AG09309 (cell line): Measurements from ENCODE around the gene XPNPEP1.

ENCODE experiments used
- DNase-seq: peaks from one replicate; pipeline ENCODE4 v3.0.0-alpha.2; 2010; ENCODE audit warnings: low read depth
- H3K4me3 ChIP-seq: 2 replicates; pipeline ENCODE4 v1.5.1; 2011; ENCODE audit warnings: mild to moderate bottlenecking, low read depth, low read length, moderate library complexity; ENCODE audit not compliant: control insufficient read depth
- TF ChIP-seq, protein P1 (sequence below): IDR thresholded peaks from 2 replicates; pipeline ENCODE4 v1.5.1; 2011; ENCODE audit warnings: mild to moderate bottlenecking, low read depth, low read length, inconsistent platforms; ENCODE audit not compliant: insufficient read depth, control insufficient read depth; ENCODE audit errors: missing control alignments

The XPNPEP1 gene

DNA sequence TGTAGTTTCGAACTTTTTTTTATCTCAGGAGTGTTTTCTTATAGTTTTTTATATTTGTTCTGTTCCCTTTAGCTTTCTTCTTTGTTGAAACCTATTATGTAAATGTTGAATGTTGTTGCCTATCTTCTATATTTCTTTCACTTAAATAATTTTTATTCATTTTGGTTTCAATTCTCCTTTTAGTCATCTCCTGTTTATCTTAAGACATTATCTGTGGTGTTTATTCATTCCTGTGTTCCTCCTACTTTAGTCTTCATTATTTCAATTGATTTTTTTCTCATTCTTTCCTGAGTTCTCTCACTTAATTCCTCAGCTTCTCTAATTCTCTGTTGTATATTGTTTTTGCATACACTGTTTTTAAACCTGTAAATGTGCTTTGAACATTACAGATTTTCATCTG, 64.1 kb downstream of the XPNPEP1 start:
- no peak for DNase-seq
- H3K4me3 ChIP-seq, result no peak overlapping the region
- TF ChIP-seq, protein P1, sequence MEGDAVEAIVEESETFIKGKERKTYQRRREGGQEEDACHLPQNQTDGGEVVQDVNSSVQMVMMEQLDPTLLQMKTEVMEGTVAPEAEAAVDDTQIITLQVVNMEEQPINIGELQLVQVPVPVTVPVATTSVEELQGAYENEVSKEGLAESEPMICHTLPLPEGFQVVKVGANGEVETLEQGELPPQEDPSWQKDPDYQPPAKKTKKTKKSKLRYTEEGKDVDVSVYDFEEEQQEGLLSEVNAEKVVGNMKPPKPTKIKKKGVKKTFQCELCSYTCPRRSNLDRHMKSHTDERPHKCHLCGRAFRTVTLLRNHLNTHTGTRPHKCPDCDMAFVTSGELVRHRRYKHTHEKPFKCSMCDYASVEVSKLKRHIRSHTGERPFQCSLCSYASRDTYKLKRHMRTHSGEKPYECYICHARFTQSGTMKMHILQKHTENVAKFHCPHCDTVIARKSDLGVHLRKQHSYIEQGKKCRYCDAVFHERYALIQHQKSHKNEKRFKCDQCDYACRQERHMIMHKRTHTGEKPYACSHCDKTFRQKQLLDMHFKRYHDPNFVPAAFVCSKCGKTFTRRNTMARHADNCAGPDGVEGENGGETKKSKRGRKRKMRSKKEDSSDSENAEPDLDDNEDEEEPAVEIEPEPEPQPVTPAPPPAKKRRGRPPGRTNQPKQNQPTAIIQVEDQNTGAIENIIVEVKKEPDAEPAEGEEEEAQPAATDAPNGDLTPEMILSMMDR, result no peak

DNA sequence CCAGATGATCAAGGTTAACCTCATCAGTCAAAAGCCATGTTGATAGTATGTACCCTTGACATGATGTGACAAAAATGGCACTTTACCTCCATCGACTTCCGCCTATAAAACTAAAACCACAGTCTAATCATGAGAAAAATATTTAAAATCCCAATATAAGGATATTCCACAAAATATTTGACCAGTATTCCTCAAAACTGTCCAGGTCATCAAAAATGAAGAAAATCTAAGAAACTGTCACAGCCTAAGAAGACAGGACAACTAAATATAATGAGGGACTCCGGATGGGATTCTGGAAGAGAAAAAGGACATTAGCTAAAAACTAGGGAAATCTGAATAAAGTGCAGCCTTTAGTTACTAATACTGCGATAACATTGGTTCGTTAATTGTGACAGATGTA, 67.6 kb downstream of the XPNPEP1 start:
- no peak overlapping the region for H3K4me3 ChIP-seq
- no peak for DNase-seq
- TF ChIP-seq, protein P1, result no peak

DNA sequence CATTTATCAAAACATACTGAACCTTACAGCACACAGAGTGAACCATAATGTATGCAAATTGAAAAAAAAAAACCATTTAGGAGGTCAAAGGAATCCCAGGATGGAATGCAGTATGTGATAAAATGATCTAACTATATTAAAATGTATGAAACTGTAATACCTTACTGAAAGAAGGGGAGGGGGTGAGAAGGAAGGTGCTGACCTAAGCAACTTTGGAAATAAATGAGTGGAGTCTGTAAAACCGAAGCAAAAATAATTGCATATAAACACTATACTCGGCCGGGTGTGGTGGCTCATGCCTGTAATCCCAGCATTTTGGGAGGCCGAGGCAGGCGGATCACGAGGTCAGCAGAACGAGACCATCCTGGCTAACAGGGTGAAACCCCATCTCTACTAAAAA, 69.4 kb downstream of the XPNPEP1 start:
- TF ChIP-seq, protein P1, result no peak
- DNase-seq, result no peak
- no peak overlapping the region for H3K4me3 ChIP-seq

- H3K4me3 ChIP-seq, result no peak overlapping the region
- DNase-seq, result peak; percentile 17
- TF ChIP-seq, protein P1, result peak; percentile 95
These were observed 70.8 kb downstream of the XPNPEP1 start for GRCh38 chr10:109852475-109853037.

DNA sequence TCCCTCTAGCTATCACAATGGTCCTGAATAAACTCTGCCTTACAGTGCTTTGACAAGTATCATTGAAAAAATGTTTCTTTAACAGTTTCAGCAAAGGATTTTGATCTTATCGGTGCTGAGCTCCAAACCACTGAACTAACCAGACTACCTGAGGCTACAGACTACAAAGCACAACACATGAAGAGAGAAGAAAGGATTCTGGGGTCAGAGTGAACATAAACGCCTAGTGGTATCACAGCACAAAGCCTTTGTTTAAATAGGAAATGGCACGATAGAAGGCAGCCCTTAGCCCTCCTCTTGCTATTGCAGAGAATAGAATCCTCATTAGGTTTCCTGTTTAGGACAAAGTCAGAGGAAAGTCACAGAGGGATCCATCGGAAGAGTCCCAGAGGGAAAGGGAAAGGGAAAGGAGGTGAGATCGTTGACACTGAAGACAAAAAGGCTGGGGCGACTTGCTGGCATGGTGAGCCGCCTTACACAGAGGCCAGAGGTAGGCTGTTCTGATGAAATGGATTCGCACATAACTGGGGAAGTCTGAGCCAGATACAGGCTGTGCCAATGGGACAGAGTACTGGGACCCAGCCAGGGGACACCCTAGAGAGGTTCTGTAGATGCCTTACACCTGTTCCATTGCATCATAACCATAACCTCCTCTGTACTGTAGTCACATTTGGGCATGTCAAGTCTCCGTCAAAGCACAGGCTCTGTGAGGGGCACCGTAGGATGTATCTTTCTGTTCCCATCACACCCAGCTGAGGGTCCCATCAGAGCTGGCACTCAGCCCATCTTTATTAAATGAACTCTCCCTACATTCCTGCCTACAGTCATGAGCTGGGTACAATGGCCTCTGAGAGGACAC, 71.5 kb downstream of the XPNPEP1 start:
- H3K4me3 ChIP-seq, result no peak overlapping the region
- TF ChIP-seq, protein P1, result no peak
- DNase-seq, result no peak

DNA sequence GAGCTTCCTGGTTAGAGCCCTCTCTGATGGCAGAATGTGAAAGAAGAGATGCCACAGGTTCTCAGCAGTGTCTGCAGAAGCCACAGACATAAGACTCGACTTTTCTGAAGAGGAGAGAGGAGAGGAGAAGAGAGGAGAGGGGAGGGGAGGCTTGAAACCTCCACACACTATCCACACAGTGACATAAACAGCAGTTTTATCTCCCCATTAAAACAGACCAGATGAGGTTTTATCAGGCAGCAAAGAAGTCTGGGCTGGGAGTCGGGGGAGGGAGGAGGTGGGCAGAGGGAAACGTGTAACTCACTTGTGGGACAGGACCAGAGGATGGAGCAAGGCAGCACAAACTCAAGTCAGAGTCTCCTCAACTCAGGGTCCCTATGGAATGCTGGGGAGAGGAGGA, 76.5 kb downstream of the XPNPEP1 start:
- no peak overlapping the region for H3K4me3 ChIP-seq
- DNase-seq, result no peak
- TF ChIP-seq, protein P1, result no peak
